GM18868 (cell line): ENCODE data around the gene SNX18.
"Not testable (repeated sequence)": the region's sequence is repeated elsewhere in the genome, so short reads cannot be mapped to it uniquely, and the experiment has no call there.

Source experiments
- ATAC-seq: cut with Tn5 transposase; IDR thresholded peaks from one replicate; pipeline ENCODE4 v1.9.1; 2021; ENCODE audit warnings: mild to moderate bottlenecking, moderate library complexity; ENCODE audit not compliant: unreplicated experiment

SNX18 gene

DNA sequence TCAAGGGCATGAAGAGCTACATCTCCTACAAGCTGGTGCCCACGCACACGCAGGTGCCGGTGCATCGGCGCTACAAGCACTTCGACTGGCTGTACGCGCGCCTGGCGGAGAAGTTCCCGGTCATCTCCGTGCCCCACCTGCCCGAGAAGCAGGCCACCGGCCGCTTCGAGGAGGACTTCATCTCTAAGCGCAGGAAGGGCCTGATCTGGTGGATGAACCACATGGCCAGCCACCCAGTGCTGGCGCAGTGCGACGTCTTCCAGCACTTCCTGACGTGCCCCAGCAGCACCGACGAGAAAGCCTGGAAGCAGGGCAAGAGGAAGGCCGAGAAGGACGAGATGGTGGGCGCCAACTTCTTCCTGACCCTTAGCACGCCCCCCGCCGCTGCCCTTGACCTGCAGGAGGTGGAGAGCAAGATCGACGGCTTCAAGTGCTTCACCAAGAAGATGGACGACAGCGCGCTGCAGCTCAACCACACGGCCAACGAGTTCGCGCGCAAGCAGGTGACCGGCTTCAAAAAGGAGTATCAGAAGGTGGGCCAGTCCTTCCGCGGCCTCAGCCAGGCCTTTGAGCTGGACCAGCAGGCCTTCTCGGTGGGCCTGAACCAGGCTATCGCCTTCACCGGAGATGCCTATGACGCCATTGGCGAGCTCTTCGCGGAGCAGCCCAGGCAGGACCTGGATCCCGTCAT is 1.4 kb downstream of the SNX18 start:
- ATAC-seq: no peak

DNA sequence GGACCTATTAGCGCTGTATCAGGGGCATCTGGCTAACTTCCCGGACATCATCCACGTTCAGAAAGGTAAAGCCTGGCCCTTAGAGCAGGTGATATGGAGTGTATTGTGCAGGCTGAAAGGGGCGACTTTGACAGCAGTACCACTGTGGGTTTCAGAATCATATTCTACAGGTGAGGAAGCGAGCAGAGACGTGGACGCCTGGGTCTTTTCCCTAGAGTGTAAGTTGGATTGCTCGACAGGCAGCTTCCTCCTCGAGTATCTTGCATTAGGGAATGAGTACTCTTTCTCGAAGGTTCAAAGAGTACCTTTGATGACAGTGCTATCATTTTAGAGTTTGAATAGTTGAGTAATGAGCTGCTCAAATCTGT is 1.9 kb downstream of the SNX18 start:
- no peak for ATAC-seq

DNA sequence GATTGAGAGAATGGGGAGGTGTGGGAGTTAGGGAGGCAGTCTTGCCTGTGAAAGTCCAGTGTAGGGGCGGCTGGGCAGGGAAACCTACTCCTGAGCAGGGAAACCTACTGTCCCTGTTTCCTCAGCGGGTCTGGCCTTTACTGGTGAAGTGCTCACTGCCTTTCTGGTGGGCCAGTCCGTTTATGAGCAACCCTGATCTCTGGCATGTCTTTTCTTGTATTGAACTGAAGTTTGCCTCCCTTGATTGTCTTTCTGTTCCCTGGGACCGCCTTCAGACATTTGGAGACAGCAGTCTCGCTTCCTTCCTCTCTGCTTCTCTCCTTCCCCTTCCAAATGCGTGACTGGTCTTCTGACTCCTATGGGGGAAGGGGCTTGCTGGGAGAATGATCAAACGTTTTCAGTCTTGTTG is 2.9 kb downstream of the SNX18 start:
- no peak for ATAC-seq

DNA sequence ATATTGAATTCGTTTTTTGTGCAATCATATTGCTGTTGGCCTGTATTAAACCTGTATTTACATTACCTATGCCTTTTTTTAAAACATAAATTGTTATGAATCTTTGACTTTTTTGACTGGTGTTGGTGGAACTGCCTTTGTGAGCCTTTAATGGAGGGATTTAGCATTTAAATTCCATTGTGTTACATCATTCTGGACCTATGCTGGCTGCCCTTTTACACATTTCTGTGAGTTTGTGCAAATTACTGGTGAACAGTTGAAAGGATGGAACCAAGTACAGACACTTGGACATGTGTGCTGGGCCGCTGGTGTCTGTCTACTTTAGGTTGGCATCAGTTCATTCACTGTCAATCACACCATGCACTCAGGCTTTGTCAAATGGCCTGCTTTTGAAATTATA is 3.4 kb downstream of the SNX18 start:
- ATAC-seq: no peak

DNA sequence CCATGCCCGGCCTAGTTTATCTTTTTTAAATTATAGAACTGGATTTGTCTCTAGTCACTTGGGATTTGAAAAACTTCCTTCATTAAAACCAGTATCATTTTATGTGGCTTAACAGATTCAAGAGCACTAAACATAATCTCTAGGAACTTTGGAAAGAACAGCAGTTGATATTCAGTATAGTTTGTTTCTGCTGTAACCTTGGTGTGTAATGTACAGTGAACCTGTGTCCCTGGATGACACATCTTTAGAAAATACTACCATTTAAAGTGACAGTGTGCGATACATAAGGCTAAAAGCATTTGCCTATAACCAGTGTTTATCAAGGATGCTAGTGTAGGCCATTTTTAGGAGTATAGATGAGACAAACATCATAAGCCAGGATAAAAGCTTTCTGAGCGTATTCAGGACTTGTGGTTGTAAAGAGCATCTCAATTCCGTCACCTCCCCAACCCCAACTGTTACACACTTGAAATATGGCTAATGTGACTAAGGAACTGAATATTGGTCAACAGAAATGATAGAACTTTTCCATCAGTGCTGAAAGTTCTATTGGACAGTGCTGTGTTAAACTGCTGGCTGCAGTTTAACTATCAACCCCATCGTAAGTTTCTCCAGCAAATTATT is 4.4 kb downstream of the SNX18 start:
- no peak for ATAC-seq

DNA sequence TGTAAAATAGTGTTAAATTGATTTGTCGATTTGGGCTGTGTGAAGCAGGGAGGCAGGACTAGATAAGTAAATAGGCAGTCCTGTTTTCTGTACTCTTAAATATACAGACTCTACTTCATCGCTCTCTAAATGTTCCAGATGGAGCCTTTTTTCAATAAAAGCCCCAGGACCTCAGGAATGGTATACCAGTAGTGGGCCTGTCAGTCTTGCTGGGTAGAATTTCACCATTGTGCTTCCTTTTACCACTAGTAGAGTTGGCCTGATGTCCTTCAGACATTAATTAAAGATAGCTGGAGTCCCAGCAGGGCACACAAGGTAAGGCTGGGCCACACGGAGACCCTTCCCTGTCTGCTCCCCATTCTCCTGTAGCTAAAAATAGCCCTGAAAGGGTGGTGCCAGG is 6.0 kb downstream of the SNX18 start:
- ATAC-seq: no peak

- no peak for ATAC-seq
These were observed 6.5 kb downstream of the SNX18 start for GRCh38 chr5:54524082-54524481.

DNA sequence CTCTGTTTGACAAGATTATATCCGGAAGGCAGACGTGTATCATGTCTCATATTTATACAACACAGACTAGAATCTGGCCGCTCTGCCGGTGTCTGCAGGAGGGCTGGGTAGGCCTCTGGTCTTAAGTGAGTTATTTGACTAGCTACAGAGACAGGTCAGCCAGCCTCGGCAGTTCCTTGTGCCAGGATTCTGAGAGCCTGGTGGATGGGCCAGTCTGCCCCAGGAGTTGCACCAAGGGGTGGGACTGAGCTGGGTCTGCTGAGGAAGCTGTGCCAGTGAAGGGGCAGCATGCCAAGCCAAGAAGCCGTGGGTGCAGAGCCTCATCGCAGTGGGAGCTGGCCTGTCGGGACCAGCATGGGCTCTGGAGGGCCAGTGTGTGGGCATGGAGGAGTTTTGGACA is 7.1 kb downstream of the SNX18 start:
- ATAC-seq: no peak

GRCh38 chr5:54525261-54525660 is 7.7 kb downstream of the SNX18 start:
- no peak for ATAC-seq

- ATAC-seq: no peak
These were observed 8.1 kb downstream of the SNX18 start for GRCh38 chr5:54525692-54526091.

DNA sequence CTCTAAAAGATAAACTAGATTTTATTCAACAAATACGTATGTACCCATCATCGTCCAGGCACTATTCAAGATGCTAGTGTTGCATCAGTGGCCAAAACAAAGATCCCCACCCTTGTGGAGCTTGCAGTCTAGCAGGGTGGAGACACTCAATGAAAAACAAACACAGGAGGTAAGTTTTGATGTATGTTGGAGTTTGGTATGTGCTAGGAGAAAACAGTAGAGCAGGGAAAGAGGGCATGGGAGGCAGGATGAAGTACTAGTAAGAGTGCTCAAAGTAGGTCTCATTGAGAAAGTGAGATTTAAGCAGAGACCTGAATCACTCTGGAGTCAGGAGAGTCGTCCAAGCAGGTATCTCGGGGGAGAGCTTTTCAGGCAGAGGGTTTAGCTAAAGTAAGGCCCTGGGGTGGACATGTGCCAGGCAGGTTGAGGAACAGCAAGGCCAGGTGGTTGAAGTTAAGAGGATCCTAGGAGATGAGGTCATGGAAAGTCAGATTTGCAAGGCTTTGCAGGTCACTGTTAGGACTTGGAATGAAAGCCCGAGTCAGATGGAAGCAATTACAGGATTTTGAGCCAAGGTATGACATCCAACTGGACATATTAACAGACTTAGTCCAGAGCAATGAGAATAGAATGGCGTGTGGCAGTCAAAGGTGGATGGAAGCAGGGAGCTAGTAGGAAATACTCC is 9.2 kb downstream of the SNX18 start:
- no peak for ATAC-seq

DNA sequence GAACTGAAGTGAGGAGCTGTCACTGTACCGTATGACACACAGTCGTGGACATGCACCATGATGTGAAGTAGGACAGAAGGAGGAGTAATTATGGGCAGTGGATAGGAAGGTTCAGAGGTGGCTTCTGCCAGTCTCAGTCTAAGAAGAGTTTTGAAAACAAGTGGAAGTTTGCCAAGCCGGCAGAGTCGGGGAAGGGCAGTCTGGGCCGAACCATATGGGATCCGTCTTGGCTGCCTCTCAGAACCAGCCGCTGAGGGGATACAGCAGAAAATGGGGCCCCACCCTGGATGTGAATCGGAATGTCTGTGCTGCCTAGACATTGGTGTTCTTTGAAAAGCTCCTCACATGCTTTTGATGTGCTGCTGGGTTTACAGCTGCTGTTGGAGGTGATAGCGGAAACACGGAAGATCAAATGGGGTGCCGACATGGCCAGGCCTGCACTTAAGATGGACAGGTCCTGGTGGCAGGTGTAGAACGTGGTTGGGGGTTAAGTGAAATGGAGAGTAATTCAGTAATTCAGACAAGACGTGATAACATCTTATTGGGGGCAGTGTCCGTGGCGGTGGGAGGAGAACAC is 11.2 kb downstream of the SNX18 start:
- no peak for ATAC-seq

DNA sequence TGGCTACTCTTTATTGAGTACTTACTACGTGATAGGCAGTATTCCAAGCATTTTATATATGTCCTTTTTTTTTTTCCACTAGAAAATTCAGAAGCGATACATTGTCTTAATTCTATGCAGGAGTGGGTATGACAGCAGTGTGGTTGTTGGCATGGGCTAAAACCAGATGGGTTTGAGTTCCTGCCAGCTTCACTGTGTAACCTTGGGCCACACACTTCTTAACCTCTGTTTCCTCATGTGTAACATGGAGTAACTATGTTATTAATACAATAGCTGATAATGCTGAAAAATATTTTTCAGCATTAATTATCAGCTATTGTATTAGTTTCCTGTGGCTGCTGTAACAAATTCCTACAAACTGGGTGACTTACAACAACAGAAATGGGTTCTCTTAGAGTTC is 12.0 kb downstream of the SNX18 start:
- no peak for ATAC-seq

GRCh38 chr5:54531546-54531945 is 14.0 kb downstream of the SNX18 start:
- ATAC-seq: no peak

- no peak for ATAC-seq
These were observed 16.1 kb downstream of the SNX18 start for GRCh38 chr5:54533541-54534190.

GRCh38 chr5:54534191-54535004 is 16.8 kb downstream of the SNX18 start:
- ATAC-seq: no peak

DNA sequence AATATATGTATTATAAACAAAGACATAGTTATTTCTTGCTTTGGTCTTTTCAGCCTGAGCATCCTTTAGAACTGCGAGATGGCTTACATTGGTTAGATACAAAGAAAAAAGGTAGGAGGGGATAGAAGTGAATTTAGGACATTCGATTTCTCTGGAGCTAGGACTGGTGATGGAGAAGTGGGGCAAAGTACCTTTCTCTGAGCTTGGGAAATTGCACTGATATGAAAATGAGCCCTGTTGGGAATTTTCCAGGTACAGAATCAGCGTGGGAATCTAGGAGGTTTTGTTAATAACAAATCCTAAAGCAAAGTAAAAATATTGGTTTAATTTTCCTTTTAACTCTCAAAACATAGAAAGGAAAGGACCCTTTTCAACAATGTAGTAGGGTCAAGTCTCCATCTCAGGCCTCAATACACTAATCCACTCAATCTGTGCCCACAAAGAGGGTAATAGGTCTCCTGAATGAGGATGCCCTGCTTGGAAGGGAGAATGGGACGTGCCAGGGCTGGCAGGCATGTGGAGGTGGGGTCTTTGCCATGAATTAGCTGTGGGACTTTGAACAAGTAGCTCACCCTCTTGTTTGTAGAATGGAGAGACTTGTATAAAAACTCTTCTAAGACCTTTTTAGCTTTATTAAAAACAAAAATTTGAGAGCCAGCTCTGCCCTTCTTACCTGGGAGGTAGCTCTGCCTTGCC is 17.7 kb downstream of the SNX18 start:
- no peak for ATAC-seq

- ATAC-seq: not testable (repeated sequence)
These were observed 18.8 kb downstream of the SNX18 start for GRCh38 chr5:54536375-54536774.

- ATAC-seq: not testable (repeated sequence)
These were observed 19.3 kb downstream of the SNX18 start for GRCh38 chr5:54536861-54537260.

GRCh38 chr5:54537725-54538124 is 20.2 kb downstream of the SNX18 start:
- no peak for ATAC-seq
